GM21526 (cell line): Measurements from ENCODE around the gene CD47.

ENCODE experiments used
- ATAC-seq: cut with Tn5 transposase; IDR thresholded peaks from one replicate; pipeline ENCODE4 v1.9.1; 2021; ENCODE audit warnings: moderate library complexity; ENCODE audit not compliant: unreplicated experiment, low FRiP score

CD47 gene

GRCh38 chr3:108021533-108021932 lies 69.3 kb downstream of the CD47 start:
- no peak for ATAC-seq

DNA sequence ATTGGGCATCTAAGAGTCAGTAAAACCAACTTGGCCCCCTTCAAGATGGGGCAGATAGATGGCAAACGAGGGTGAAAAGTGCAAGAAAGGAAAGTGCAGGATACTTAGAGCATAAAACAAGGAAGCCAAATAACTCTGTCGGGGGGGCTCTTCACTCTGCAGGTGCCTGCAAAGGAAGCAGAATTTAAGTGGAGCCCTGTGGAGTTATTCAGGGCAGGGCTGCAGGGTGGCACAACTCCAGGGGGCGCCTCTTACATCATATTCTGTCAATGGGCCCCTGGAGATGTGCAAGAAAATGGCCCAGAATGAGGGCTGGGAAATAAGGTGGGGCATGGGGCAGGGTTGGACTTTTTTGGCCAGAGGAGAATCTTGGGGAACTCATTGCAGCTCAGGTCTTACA lies 69.7 kb downstream of the CD47 start:
- no peak for ATAC-seq

GRCh38 chr3:108018552-108018951 lies 72.3 kb downstream of the CD47 start:
- no peak for ATAC-seq

DNA sequence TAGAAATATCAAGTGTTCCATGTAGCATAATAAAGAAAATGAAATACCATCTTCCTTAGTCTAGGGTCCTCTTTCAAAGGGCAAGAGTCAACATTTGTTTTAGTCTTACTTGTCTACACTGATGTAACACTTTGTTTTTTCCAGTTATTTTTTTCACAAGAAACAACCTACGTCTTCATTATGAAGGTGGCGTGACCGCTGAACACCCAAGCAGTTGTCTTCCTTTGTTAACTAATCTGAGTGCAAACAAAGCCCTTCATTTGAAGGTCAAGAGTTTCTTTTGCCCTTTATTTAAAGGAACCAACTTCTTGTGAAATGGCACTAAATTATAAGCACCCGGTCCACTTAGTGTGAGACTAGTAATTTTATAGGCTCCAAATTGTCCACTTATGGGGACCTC lies 73.2 kb downstream of the CD47 start:
- no peak for ATAC-seq

GRCh38 chr3:108014943-108015342 lies 75.9 kb downstream of the CD47 start:
- ATAC-seq, result no peak

DNA sequence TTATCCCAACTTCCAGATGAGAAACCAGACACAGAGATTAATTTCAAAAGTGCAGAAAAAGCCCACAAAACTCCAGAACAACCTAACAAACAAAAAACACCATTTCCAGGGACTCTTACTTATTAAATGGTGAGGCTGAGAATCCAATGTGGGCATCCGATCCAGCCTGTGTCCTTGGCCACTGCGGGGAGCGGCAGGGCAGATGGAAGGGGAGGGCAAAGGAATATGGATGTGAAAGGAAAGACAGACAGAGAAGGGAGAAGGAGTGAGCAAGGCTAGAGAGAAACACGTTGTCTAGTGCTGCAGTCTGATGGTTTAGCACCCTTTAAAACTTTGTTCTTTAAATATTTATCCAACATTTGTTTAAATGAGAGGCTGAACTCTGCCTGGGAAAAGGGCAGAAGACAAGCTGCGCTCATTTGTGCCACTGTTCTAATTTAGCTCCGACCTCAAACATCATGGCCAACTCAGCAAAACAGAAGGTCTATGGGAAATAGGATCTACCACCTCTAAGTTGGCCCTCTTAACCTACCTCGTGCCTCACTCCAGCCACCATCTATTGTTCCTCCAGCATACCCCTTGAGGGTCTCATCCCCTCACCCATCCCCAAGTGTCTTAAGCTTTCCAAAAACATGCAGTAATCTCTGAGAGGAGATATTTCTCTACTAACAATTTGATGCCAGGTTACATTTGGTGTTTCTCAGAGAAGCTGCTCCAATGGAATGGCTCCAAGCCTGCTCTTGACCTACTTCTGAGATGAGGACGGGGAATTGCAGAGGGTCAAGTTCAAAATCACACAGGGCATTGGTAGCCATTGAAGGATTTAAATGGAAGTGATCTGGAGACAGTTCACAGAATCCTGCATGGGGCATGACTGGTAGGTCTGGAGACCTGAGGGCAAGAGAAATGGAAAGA lies 77.4 kb downstream of the CD47 start:
- ATAC-seq, result no peak

DNA sequence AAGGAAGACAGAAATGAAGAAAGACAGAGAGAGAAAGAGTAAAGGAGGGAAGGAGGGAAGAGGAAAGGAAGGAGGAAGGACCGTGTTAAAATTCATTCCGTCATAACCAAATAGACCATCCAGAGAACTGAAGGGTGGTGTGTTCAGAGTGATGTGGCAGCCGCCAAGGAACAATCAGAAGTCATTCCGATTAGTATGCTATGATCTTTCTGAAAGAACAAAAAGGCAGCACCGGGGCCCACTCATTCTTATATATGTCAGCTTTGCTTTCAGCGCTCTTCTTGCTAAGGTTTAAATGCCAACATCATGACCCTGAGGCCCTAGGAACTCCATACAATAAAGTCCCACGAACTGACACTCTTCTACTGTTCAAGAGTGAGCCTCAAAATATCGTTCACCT lies 78.5 kb downstream of the CD47 start:
- no peak for ATAC-seq

DNA sequence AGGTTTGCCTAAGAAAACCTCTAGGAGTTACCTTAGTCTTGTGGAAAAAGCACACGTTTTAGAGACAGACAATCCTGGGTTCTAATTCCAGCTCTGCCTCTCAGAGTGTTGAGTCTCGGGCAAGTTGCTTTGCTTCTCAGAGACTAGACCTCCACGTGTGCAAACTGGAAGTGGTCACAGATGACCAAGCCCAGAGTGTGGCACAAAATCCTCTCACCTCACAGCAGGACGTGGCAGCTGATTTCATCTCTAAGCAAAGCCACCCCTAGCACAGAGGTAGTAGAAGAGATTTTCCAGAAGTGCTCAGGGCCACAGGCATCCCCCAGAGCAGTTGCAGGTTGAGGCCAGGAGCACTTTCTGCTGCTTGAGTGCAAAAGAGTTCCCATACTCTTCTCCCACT lies 79.2 kb downstream of the CD47 start:
- ATAC-seq, result no peak

- no peak for ATAC-seq
Observed at GRCh38 chr3:108008931-108009639, 81.7 kb downstream of the CD47 start.

DNA sequence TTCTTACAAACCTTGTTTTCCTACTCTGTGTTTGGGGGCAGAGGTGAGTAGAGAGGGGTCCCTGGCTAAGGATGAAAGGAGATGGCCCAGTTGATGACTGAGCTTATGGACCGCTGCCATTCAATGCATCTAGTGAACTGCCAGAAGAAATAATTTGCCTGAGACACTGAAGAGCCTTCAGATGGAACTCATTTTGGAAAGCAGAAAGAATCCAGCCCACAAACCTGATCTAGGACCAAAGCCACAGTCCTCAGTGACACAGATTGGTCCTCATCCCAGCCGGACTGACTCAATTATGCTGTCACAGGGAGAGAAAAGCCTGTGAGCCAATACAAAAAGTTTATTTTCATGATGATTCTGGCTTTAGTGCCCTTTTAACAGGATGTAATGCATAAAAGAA lies 82.7 kb downstream of the CD47 start:
- ATAC-seq, result no peak

- ATAC-seq, result no peak
Observed at GRCh38 chr3:108006881-108007331, 83.9 kb downstream of the CD47 start.

DNA sequence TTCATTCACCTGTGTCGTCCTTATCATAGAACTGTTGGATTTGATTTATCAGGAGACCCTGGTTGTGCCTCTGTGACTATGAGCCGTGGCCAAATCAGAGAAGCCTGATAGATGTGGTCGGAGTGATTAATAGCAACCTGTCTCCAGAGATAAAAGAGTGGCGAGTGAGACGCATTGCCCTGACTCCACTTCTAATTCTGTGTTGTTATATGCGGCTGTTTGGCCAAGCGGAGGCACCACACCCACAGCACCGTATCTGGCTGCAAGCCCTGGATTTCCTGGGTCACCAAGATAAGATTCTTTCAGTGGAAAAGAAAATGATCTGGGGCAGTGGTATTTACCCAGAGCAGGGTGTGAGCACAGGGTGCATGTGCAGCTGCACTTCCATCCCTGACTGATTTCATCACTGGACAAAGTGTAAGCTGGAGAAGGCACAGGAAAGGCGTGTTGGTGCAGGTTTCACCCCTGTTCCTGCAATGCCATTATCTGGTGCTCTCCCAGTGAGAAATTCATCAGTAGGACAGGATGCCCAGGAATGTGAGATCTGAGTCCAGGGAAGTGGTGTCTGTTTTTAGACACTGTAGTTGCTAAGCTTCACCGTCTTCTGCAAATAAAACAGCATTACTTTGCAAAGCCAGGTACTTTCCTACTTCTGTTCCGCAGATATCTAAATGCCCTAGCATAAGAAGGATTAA lies 84.6 kb downstream of the CD47 start:
- no peak for ATAC-seq

DNA sequence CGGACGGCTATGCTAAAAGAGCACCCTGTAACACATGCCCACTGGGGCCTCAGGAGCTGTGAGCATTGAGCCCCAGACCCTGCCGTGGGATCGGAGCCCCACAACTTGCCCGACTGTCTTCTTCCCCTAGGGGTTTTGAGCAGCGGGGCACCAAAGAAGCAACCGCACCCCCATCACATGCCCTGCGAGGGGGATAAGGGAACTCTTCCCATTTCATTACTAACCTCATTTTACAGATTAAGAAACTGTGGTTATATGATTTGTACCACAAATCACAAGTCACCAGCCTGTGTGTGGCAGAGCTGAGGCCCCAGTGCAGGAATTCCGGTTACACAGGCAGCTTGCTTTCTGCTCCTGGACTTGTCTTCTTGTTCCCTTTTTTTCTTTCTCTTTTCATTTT lies 86.2 kb downstream of the CD47 start:
- no peak for ATAC-seq

GRCh38 chr3:108001457-108001856 lies 89.4 kb downstream of the CD47 start:
- ATAC-seq, result no peak

DNA sequence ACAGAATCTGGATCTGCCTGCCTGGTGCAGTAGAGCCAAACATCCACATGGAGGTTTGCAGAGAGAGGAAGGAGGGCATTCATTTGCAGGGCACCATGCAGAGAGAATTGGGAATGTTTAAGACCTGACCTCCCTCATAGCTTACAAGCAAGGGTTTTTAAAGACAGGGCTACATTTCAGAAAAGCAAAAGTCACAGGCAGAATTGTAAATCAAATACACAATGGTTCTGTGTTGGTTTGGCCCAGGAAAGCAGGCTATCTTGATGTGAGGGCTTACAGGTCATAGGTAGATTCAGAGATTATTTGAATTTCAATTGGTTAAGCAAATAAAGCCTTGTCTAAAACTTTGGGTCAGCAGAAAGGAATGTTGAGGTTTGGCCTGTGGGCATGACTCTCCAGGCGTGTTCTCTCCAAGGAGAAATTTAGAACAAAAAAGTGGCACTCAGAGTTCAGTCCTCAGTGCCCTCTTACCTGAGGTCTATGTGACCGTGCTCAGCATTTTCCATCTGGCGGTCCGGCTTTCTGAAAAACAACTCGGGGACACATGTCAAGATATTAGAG lies 91.5 kb downstream of the CD47 start:
- ATAC-seq, result no peak

DNA sequence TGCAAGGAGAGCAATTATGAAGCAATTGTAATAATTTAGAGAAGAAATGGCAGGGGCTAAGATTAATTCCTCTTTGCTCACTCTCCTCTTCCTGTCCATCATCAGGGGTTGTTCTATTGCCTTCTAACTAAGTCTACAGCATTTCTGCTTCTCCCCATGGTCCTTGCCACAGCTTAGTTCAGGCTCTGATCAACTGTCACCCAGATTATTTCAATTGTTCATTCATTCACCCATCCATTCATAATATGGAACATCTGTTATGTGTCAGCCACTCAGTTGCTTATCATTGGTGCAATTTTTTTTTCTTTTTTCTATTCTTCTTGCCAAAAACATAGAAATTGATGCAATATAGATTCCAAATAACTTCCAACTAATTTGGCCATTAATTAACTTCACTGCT lies 93.2 kb downstream of the CD47 start:
- no peak for ATAC-seq

DNA sequence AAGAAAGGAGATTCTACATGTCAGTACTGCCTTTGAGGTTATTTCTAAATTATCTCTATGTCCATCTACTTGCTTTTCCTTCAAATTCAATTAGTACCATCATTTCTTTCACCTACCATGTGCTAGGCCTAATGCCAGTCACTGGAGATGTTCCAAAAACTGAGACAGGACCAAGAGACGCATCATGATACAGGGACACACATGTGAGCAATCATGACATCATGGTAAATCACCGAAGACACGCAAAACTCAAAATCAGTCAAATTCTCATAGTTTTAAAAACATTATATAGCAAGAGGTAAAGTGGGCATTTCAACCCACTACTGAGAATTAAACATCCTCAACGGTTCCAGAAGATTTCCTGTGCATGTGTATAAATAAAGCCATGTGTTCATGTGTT lies 95.0 kb downstream of the CD47 start:
- ATAC-seq, result no peak

GRCh38 chr3:107994956-107995715 lies 95.7 kb downstream of the CD47 start:
- no peak for ATAC-seq

GRCh38 chr3:107994181-107994580 lies 96.7 kb downstream of the CD47 start:
- ATAC-seq, result no peak

- no peak for ATAC-seq
Observed at GRCh38 chr3:107993771-107994170, 97.1 kb downstream of the CD47 start.
